OCI-LY1 (cell line): ENCODE results near the gene PPM1D.

ENCODE experiments used
- H2AFZ ChIP-seq: fragments of 200-600 bp; sonication (generic), shearing (Covaris generic); 2 replicates; pipeline ENCODE4 v1.6.0; 2014; ENCODE audit warnings: antibody characterized with exemption, mild to moderate bottlenecking, low read length
- H3F3A ChIP-seq: fragments of 200-600 bp; sonication (generic), shearing (Covaris generic); 2 replicates; pipeline ENCODE4 v1.6.0; 2014; ENCODE audit warnings: mild to moderate bottlenecking, antibody characterized with exemption, low read length, moderate library complexity; ENCODE audit not compliant: insufficient read depth
- H3K27ac ChIP-seq: fragments of 200-600 bp; sonication (generic); 2 replicates; pipeline ENCODE4 v1.5.1; 2014; ENCODE audit warnings: low read length, mixed run types, mild to moderate bottlenecking, low read depth; ENCODE audit not compliant: poor library complexity, severe bottlenecking
- H3K27me3 ChIP-seq: fragments of 200-600 bp; sonication (generic); 2 replicates; pipeline ENCODE4 v1.6.0; 2014; ENCODE audit warnings: antibody characterized with exemption, mild to moderate bottlenecking, low read length, moderate library complexity; ENCODE audit not compliant: insufficient read depth
- H3K36me3 ChIP-seq: fragments of 200-600 bp; sonication (generic); 2 replicates; pipeline ENCODE4 v1.6.1; 2014; ENCODE audit warnings: mild to moderate bottlenecking, antibody characterized with exemption, low read length, moderate library complexity, mixed read lengths; ENCODE audit not compliant: insufficient read depth
- H3K4me1 ChIP-seq: fragments of 200-600 bp; sonication (generic); 2 replicates; pipeline ENCODE4 v1.5.1; 2014; ENCODE audit warnings: mild to moderate bottlenecking, low read length, moderate library complexity; ENCODE audit not compliant: insufficient read depth, severe bottlenecking
- H3K4me2 ChIP-seq: fragments of 200-600 bp; sonication (generic), shearing (Covaris generic); 2 replicates; pipeline ENCODE4 v1.6.1; 2014; ENCODE audit warnings: low read length
- H3K4me3 ChIP-seq: fragments of 200-600 bp; sonication (generic); 2 replicates; pipeline ENCODE4 v1.5.1; 2014; ENCODE audit warnings: low read length, low read depth, mild to moderate bottlenecking, mixed read lengths; ENCODE audit not compliant: poor library complexity, severe bottlenecking
- H3K79me2 ChIP-seq: fragments of 200-600 bp; shearing (Covaris generic); 2 replicates; pipeline ENCODE4 v1.6.1; 2016; ENCODE audit warnings: mixed run types, low read length, mixed read lengths; ENCODE audit not compliant: insufficient read depth
- H3K9ac ChIP-seq: fragments of 200-600 bp; sonication (generic), shearing (Covaris generic); 2 replicates; pipeline ENCODE4 v1.6.1; 2014; ENCODE audit warnings: mild to moderate bottlenecking, low read length, mixed read lengths
- H3K9me2 ChIP-seq: fragments of 200-600 bp; sonication (generic), shearing (Covaris generic); 2 replicates; pipeline ENCODE4 v1.6.1; 2014; ENCODE audit warnings: low read depth, mild to moderate bottlenecking, low read length, mixed read lengths
- H3K9me3 ChIP-seq: fragments of 200-600 bp; shearing (Covaris generic); 2 replicates; pipeline ENCODE4 v1.6.1; 2014; ENCODE audit warnings: low read length, mixed read lengths
- H4K20me1 ChIP-seq: fragments of 200-600 bp; sonication (generic), shearing (Covaris generic); 2 replicates; pipeline ENCODE4 v1.6.0; 2016; ENCODE audit warnings: mild to moderate bottlenecking, low read length; ENCODE audit not compliant: insufficient read depth
- CTCF ChIP-seq: fragments of 200-600 bp; sonication (generic), shearing (Covaris generic); IDR thresholded peaks from 2 replicates; pipeline ENCODE4 v1.5.1; 2017; ENCODE audit warnings: mild to moderate bottlenecking, antibody characterized with exemption, low read length, moderate library complexity, mixed read lengths
- EZH2 ChIP-seq: fragments of 200-600 bp; sonication (generic), shearing (Covaris generic); IDR thresholded peaks from 2 replicates; pipeline ENCODE4 v1.8.0; 2017; ENCODE audit warnings: borderline replicate concordance, mixed run types, mild to moderate bottlenecking, antibody characterized with exemption, low read length, moderate library complexity, mixed read lengths

PPM1D gene

GRCh38 chr17:60630352-60630751 lies 30.4 kb downstream of the PPM1D start:
- Histone ChIP-seq H3K36me3 (peaks cover 25% of the 10 kb centered on the region; the same call in 1 of the 2 replicates), H3K4me3 (no peak overlapping the region), H3K4me1 (no peaks in the 10 kb centered on the region), H3K9me2 (no peaks in the 10 kb centered on the region), H3F3A (no peaks in the 10 kb centered on the region), H4K20me1 (no peaks in the 10 kb centered on the region), H3K27me3 (no peaks in the 10 kb centered on the region), H2AFZ (no peak overlapping the region), H3K79me2 (no peaks in the 10 kb centered on the region), H3K9ac (no peak overlapping the region), H3K4me2 (no peak overlapping the region), H3K27ac (no peak overlapping the region), H3K9me3 (no peaks in the 10 kb centered on the region)
- no peak for TF ChIP-seq EZH2

GRCh38 chr17:60631119-60631518 lies 31.1 kb downstream of the PPM1D start:
- Histone ChIP-seq H3K4me3 (no peak overlapping the region), H3K9me2 (no peaks in the 10 kb centered on the region), H2AFZ (no peak overlapping the region), H3K9me3 (no peaks in the 10 kb centered on the region), H3K79me2 (no peaks in the 10 kb centered on the region), H4K20me1 (no peaks in the 10 kb centered on the region), H3F3A (no peaks in the 10 kb centered on the region; the same call in 1 of the 2 replicates), H3K27me3 (no peaks in the 10 kb centered on the region), H3K4me2 (no peak overlapping the region), H3K27ac (no peak overlapping the region), H3K9ac (no peak overlapping the region), H3K4me1 (no peaks in the 10 kb centered on the region), H3K36me3 (peaks cover 32% of the 10 kb centered on the region; the same call in 1 of the 2 replicates)
- TF ChIP-seq CTCF (no peak), EZH2 (no peak)

DNA sequence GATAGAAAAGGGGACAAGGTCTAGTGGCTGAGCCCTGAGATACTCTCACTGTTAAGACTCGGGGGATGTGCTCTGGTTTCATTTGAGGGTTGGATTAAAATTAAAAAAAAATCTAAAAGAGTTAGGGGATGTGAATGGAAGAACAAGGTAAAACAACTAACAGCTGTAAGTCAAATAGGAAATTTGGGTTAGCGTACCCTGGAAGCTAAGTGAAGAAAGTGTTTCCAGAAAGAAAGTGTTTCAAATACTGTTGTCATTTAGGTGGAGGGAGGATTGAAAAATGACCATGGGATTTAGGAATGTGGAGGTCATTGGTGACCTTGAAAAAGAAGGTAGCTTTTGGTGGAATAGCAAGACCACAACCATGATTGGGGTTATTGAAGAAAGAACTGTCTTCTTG lies 37.7 kb downstream of the PPM1D start:
- Histone ChIP-seq H3F3A (no peaks in the 10 kb centered on the region; the same call in 1 of the 2 replicates), H3K9me2 (no peaks in the 10 kb centered on the region), H3K4me2 (no peak overlapping the region), H3K36me3 (peaks cover 47% of the 10 kb centered on the region; the same call in 1 of the 2 replicates), H2AFZ (no peak overlapping the region), H3K79me2 (no peaks in the 10 kb centered on the region), H3K4me3 (no peak overlapping the region), H3K4me1 (no peaks in the 10 kb centered on the region), H3K27ac (no peak overlapping the region), H3K9ac (no peak overlapping the region), H3K27me3 (no peaks in the 10 kb centered on the region), H4K20me1 (no peaks in the 10 kb centered on the region), H3K9me3 (no peaks in the 10 kb centered on the region)
- TF ChIP-seq CTCF (no peak), EZH2 (no peak)

DNA sequence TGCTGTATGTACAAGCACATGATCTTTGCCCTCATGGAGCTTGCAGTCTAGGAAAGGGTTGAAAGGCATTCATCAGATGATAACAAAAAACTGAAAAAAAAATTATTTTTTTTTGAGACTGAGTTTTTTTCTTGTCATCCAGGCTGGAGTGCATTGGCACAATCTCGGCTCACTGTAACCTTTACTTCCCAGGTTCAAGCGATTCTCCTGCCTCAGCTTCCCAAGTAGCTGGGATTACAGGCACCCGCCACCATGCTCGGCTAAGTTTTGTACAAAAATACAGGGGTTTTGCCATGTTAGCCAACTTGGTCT lies 39.0 kb downstream of the PPM1D start:
- Histone ChIP-seq H3K9me3 (no peaks in the 10 kb centered on the region), H3K9ac (no peak overlapping the region), H3K9me2 (no peaks in the 10 kb centered on the region), H3K36me3 (peaks cover 43% of the 10 kb centered on the region; the same call in 1 of the 2 replicates), H3K27me3 (no peaks in the 10 kb centered on the region), H4K20me1 (no peaks in the 10 kb centered on the region), H3K27ac (no peak overlapping the region), H2AFZ (no peak overlapping the region), H3K4me3 (no peak overlapping the region), H3K79me2 (no peaks in the 10 kb centered on the region), H3F3A (no peaks in the 10 kb centered on the region; the same call in 1 of the 2 replicates), H3K4me1 (no peaks in the 10 kb centered on the region), H3K4me2 (no peak overlapping the region)
- TF ChIP-seq CTCF = no peak
- TF ChIP-seq EZH2 = no peak
